Measurements from ENCODE around the gene CCSER1.
"Not testable (repeated sequence)": the region's sequence is repeated elsewhere in the genome, so short reads cannot be mapped to it uniquely, and the experiment has no call there.

Gene CCSER1

GRCh38 chr4:90445380-90445779 lies 318.2 kb downstream of the CCSER1 start:
- no peak for DNase-seq (ENCODE audit: low spot score)

GRCh38 chr4:90449626-90450025 lies 322.4 kb downstream of the CCSER1 start:
- DNase-seq (ENCODE audit: low spot score), result no peak

- no peak for DNase-seq (ENCODE audit: low spot score)
Observed at GRCh38 chr4:90456891-90457290, 329.7 kb downstream of the CCSER1 start.

- DNase-seq (ENCODE audit: low spot score), result no peak
Observed at GRCh38 chr4:90457817-90458216, 330.6 kb downstream of the CCSER1 start.

GRCh38 chr4:90458576-90458975 lies 331.4 kb downstream of the CCSER1 start:
- DNase-seq (ENCODE audit: low spot score), result no peak

- DNase-seq (ENCODE audit: low spot score), result no peak
Observed at GRCh38 chr4:90474484-90474883, 347.3 kb downstream of the CCSER1 start.

GRCh38 chr4:90476019-90476418 lies 348.8 kb downstream of the CCSER1 start:
- DNase-seq (ENCODE audit: low spot score), result no peak

- DNase-seq (ENCODE audit: low spot score), result no peak
Observed at GRCh38 chr4:90476586-90476985, 349.4 kb downstream of the CCSER1 start.

- DNase-seq (ENCODE audit: low spot score), result not testable (repeated sequence)
Observed at GRCh38 chr4:90484894-90485293, 357.7 kb downstream of the CCSER1 start.

GRCh38 chr4:90486346-90486745 lies 359.2 kb downstream of the CCSER1 start:
- DNase-seq (ENCODE audit: low spot score), result no peak

GRCh38 chr4:90495211-90495610 lies 368.0 kb downstream of the CCSER1 start:
- no peak for DNase-seq (ENCODE audit: low spot score)

- no peak for DNase-seq (ENCODE audit: low spot score)
Observed at GRCh38 chr4:90495936-90496335, 368.7 kb downstream of the CCSER1 start.

- DNase-seq (ENCODE audit: low spot score), result no peak
Observed at GRCh38 chr4:90498175-90498574, 371.0 kb downstream of the CCSER1 start.

GRCh38 chr4:90503677-90504076 lies 376.5 kb downstream of the CCSER1 start:
- DNase-seq (ENCODE audit: low spot score), result no peak

- no peak for DNase-seq (ENCODE audit: low spot score)
Observed at GRCh38 chr4:90515191-90515590, 388.0 kb downstream of the CCSER1 start.

GRCh38 chr4:90528551-90528950 lies 401.4 kb downstream of the CCSER1 start:
- DNase-seq (ENCODE audit: low spot score), result no peak

- DNase-seq (ENCODE audit: low spot score), result no peak
Observed at GRCh38 chr4:90536408-90536807, 409.2 kb downstream of the CCSER1 start.

- no peak for DNase-seq (ENCODE audit: low spot score)
Observed at GRCh38 chr4:90537491-90537890, 410.3 kb downstream of the CCSER1 start.

GRCh38 chr4:90540536-90540935 lies 413.3 kb downstream of the CCSER1 start:
- DNase-seq (ENCODE audit: low spot score), result no peak

- no peak for DNase-seq (ENCODE audit: low spot score)
Observed at GRCh38 chr4:90542216-90542615, 415.0 kb downstream of the CCSER1 start.

GRCh38 chr4:90543419-90544170 lies 416.4 kb downstream of the CCSER1 start:
- no peak for DNase-seq (ENCODE audit: low spot score)

- no peak for DNase-seq (ENCODE audit: low spot score)
Observed at GRCh38 chr4:90544532-90545045, 417.4 kb downstream of the CCSER1 start.

GRCh38 chr4:90545380-90545779 lies 418.2 kb downstream of the CCSER1 start:
- DNase-seq (ENCODE audit: low spot score), result no peak

- DNase-seq (ENCODE audit: low spot score), result no peak
Observed at GRCh38 chr4:90546114-90546513, 418.9 kb downstream of the CCSER1 start.
